SU-DHL-6 (cell line): ENCODE measurements around the gene HIVEP3.
A peak's percentile ranks its signal among the peaks of the same experiment; 100 is the strongest.

ENCODE experiments used
- H2AFZ ChIP-seq: fragments of 200-600 bp; sonication (generic); 2 replicates; pipeline ENCODE4 v1.6.1; 2014; ENCODE audit warnings: low read depth, mild to moderate bottlenecking, moderate library complexity, mixed read lengths, antibody characterized with exemption, low read length; ENCODE audit not compliant: severe bottlenecking
- H3F3A ChIP-seq: fragments of 200-600 bp; shearing (Covaris generic); 2 replicates; pipeline ENCODE4 v1.6.0; 2016; ENCODE audit warnings: antibody characterized with exemption, mild to moderate bottlenecking; ENCODE audit not compliant: insufficient read depth
- H3K27ac ChIP-seq: fragments of 200-600 bp; sonication (generic); 2 replicates; pipeline ENCODE4 v1.5.1; 2016; ENCODE audit warnings: low read depth, mild to moderate bottlenecking, low read length, moderate library complexity, mixed read lengths
- H3K27me3 ChIP-seq: fragments of 200-600 bp; sonication (generic), shearing (Covaris generic); 2 replicates; pipeline ENCODE4 v1.6.0; 2014; ENCODE audit warnings: mild to moderate bottlenecking, low read length
- H3K36me3 ChIP-seq: fragments of 200-600 bp; sonication (generic); 2 replicates; pipeline ENCODE4 v1.6.1; 2014; ENCODE audit warnings: mild to moderate bottlenecking, low read length, mixed read lengths
- H3K4me2 ChIP-seq: fragments of 300-600, 200-600 bp; shearing (Covaris generic), sonication (generic); 2 replicates; pipeline ENCODE4 v1.6.0; 2014; ENCODE audit warnings: low read length, low read depth, mild to moderate bottlenecking; ENCODE audit not compliant: poor library complexity, severe bottlenecking
- H3K4me3 ChIP-seq: fragments of 200-600 bp; sonication (generic); 2 replicates; pipeline ENCODE4 v1.5.1; 2014; ENCODE audit warnings: antibody characterized with exemption, low read length, mild to moderate bottlenecking, mixed read lengths; ENCODE audit not compliant: insufficient read depth, poor library complexity, severe bottlenecking
- H3K79me2 ChIP-seq: fragments of 200-600 bp; sonication (generic); 2 replicates; pipeline ENCODE4 v1.6.1; 2014; ENCODE audit warnings: mild to moderate bottlenecking, low read length, moderate library complexity; ENCODE audit not compliant: insufficient read depth
- H3K9ac ChIP-seq: fragments of 200-600 bp; sonication (generic); 2 replicates; pipeline ENCODE4 v1.7.0; 2014; ENCODE audit warnings: mild to moderate bottlenecking, low read length
- H3K9me2 ChIP-seq: fragments of 200-600 bp; sonication (generic); replicated peaks from 2 replicates; pipeline ENCODE4 v1.6.1; 2014; ENCODE audit warnings: low read length; ENCODE audit not compliant: insufficient read depth
- H3K9me3 ChIP-seq: fragments of 200-600 bp; sonication (generic); 2 replicates; pipeline ENCODE4 v1.6.1; 2014; ENCODE audit warnings: low read length, mixed read lengths; ENCODE audit not compliant: insufficient read depth
- H4K20me1 ChIP-seq: fragments of 200-600 bp; sonication (generic); 2 replicates; pipeline ENCODE4 v1.6.1; 2014; ENCODE audit warnings: low read depth, mild to moderate bottlenecking, antibody characterized with exemption, low read length, moderate library complexity, mixed read lengths
- EZH2phosphoT487 ChIP-seq: fragments of 200-600 bp; sonication (generic), shearing (Covaris generic); conservative IDR thresholded peaks from 2 replicates; pipeline ENCODE4 v1.6.1; 2018; ENCODE audit warnings: mild to moderate bottlenecking, antibody characterized with exemption, low read length, moderate library complexity, mixed read lengths
- TF ChIP-seq, protein P1 (sequence below): fragments of 200-600 bp; sonication (generic); IDR thresholded peaks from one replicate; pipeline ENCODE4 v1.5.1; 2017; ENCODE audit warnings: antibody characterized with exemption, mild to moderate bottlenecking, low read length, moderate library complexity; ENCODE audit not compliant: insufficient read depth, poor library complexity, severe bottlenecking

The HIVEP3 gene

DNA sequence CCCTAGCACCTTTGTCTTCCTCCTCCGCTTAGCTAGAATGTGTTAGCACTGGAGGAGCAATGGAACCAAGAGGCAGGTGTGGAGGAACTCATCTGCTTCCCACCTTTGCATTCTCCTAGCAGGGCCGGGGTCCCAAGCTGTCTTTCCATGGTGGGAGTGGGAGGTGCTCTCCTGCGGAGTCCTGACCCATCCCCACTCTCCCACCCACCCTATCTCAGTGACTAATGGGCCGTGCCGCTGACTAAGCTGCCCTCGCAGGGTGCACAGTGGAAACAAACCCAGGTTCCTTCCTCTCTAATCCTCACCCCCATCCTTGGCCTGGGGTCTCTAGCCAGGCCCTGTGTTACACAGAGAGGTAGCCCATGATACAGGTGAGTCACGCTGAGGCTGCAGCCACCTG is 177.5 kb downstream of the HIVEP3 start:
- H3K9me3 ChIP-seq, result no peaks in the 10 kb centered on the region
- H3K4me3 ChIP-seq, result no peak overlapping the region
- H3K27me3 ChIP-seq, result no peaks in the 10 kb centered on the region
- H3F3A ChIP-seq, result no peaks in the 10 kb centered on the region
- no peak overlapping the region for H3K9ac ChIP-seq
- TF ChIP-seq EZH2phosphoT487, result no peak
- TF ChIP-seq, protein P1, sequence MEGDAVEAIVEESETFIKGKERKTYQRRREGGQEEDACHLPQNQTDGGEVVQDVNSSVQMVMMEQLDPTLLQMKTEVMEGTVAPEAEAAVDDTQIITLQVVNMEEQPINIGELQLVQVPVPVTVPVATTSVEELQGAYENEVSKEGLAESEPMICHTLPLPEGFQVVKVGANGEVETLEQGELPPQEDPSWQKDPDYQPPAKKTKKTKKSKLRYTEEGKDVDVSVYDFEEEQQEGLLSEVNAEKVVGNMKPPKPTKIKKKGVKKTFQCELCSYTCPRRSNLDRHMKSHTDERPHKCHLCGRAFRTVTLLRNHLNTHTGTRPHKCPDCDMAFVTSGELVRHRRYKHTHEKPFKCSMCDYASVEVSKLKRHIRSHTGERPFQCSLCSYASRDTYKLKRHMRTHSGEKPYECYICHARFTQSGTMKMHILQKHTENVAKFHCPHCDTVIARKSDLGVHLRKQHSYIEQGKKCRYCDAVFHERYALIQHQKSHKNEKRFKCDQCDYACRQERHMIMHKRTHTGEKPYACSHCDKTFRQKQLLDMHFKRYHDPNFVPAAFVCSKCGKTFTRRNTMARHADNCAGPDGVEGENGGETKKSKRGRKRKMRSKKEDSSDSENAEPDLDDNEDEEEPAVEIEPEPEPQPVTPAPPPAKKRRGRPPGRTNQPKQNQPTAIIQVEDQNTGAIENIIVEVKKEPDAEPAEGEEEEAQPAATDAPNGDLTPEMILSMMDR, result no peak
- no peaks in the 10 kb centered on the region for H3K9me2 ChIP-seq
- H2AFZ ChIP-seq, result no peak overlapping the region
- no peaks in the 10 kb centered on the region for H3K79me2 ChIP-seq
- H3K36me3 ChIP-seq, result no peaks in the 10 kb centered on the region
- H3K4me2 ChIP-seq, result no peak overlapping the region
- peak overlapping the region; percentile 31 for H3K27ac ChIP-seq
- H4K20me1 ChIP-seq, result no peaks in the 10 kb centered on the region

DNA sequence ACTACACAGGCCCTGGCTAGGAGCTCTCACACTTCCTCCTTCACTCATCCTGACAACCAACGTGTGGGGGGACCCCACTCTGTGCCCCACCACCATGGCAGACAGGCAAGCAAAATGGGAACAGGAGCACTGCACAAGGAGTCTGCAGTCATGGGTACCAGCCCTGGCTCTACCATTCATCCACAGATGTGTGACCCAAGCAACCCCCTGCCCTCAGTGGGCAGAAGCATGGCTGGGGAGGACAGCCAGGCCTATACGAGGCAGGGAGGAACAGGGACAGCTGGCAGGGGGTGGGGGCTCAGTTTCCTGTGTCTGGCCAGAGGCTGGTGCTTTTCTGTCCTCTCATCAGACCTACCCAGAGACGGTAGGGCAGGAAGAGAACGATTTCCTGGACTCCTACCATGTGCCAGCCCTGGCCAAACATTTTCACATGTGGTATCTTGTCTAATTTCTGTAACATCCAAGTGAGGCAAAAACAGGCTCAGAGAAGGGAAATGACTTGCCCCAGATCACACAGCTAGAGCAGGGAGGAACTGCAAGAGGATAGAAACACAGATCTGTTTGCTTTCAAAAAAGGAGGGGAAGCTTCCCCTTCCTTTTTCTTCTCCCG is 178.0 kb downstream of the HIVEP3 start:
- Histone ChIP-seq H3K9me3 (no peaks in the 10 kb centered on the region), H3K9ac (no peak overlapping the region), H4K20me1 (no peaks in the 10 kb centered on the region), H2AFZ (no peak overlapping the region), H3K27me3 (no peaks in the 10 kb centered on the region), H3K4me3 (no peak overlapping the region), H3K27ac (peak overlapping the region; percentile 31), H3K9me2 (no peaks in the 10 kb centered on the region), H3F3A (no peaks in the 10 kb centered on the region), H3K79me2 (no peaks in the 10 kb centered on the region), H3K4me2 (no peak overlapping the region), H3K36me3 (no peaks in the 10 kb centered on the region)
- TF ChIP-seq, protein P1, result no peak
- TF ChIP-seq EZH2phosphoT487, result no peak

DNA sequence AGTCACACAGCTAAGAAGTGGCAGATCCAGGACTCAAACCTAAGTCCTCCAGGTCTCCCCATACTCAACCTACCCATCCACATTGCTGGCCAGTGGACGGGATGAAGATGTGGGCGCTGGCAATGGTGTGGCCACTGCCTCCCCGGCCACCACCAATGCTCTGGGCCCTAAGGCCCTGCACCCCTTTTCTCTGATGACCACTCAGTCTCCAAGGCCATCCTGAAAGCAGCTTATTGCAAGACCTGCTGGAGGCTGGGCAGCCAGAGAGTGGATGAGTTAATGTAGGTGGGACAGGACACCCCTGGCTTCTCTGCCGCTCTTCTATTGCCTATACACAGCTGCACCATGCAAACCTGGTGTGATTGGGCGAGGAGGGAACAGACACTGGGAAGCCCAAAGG is 178.7 kb downstream of the HIVEP3 start:
- peak overlapping the region; percentile 31 for H3K27ac ChIP-seq

More for the DNA sequence above, 178.7 kb downstream of the HIVEP3 start:
- no peak overlapping the region for H3K4me3 ChIP-seq
- no peaks in the 10 kb centered on the region for H4K20me1 ChIP-seq
- H3K27me3 ChIP-seq, result no peaks in the 10 kb centered on the region
- H3K36me3 ChIP-seq, result no peaks in the 10 kb centered on the region
- H3K9me2 ChIP-seq, result no peaks in the 10 kb centered on the region
- no peaks in the 10 kb centered on the region for H3F3A ChIP-seq
- H3K4me2 ChIP-seq, result no peak overlapping the region
- H3K79me2 ChIP-seq, result no peaks in the 10 kb centered on the region
- no peak overlapping the region for H2AFZ ChIP-seq
- no peak overlapping the region for H3K9ac ChIP-seq
- H3K9me3 ChIP-seq, result no peaks in the 10 kb centered on the region
- TF ChIP-seq, protein P1, result no peak
- no peak for TF ChIP-seq EZH2phosphoT487
